ENCODE data around the gene KDM4E.

- TF ChIP-seq CTCF (conservative IDR thresholded peaks at IDR 0.05; ENCODE audit: low read depth, low read length) (no peak), EZH2 (IDR thresholded peaks at IDR 0.05; ENCODE audit: low read length, unreplicated experiment) (no peak), EZH2phosphoT487 (IDR thresholded peaks at IDR 0.05; ENCODE audit: borderline replicate concordance, low read length) (no peak)
Measured at GRCh38 chr11:95024958-95025357, at the start of gene KDM4E.
